ENCODE results near the gene HOXA11.

- no peak; the same call in 1 of the 2 replicates for TF ChIP-seq CTCF (conservative IDR thresholded peaks at IDR 0.05; ENCODE audit: low read depth, low read length)
- no peak for TF ChIP-seq EZH2phosphoT487 (IDR thresholded peaks at IDR 0.05; ENCODE audit: borderline replicate concordance, low read length)
These were observed 23.8 kb downstream of the HOXA11 start for GRCh38 chr7:27161214-27161720.

Data from PC-3 (cell line).